DMS53 (cell line): ENCODE measurements around the gene RBPMS2.

Source experiments
- DNase-seq: peaks from one replicate; lab custom pipeline; 2025; lab: John Stamatoyannopoulos, UW

RBPMS2 gene

GRCh38 chr15:64691896-64692565 lies 83.4 kb downstream of the RBPMS2 start:
- no peak for DNase-seq

GRCh38 chr15:64690578-64691296 lies 84.7 kb downstream of the RBPMS2 start:
- DNase-seq, result no peak

GRCh38 chr15:64690008-64690407 lies 85.4 kb downstream of the RBPMS2 start:
- no peak for DNase-seq
